ENCODE results near the gene CEACAM21.

The CEACAM21 gene

DNA sequence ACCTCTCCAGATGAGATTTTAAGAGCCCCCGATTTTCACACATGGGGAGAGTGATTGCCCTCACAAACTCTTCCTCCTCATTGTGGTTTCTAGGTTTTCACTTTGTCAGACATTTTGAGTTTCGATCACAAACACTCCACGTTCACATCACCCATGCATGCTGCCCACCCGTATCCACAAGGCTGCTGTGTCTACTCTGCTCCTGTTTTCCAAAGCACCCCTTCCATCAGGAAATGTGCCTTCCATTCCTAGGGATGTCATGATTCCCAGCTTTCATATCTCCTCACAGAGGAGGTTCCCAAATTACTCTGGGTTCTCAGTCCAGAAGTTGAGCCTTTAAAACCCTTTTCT, 45.8 kb upstream of the CEACAM21 start:
- Histone ChIP-seq H4K20me1 (ENCODE audit: insufficient read depth, low read length) (no peaks in the 10 kb centered on the region), H3K4me3 (ENCODE audit: low read length) (no peak overlapping the region), H3K27ac (ENCODE audit: low read length) (no peak overlapping the region), H3K79me2 (ENCODE audit: low read length) (no peaks in the 10 kb centered on the region), H2AFZ (ENCODE audit: low read depth, low read length) (no peak overlapping the region), H3K4me2 (ENCODE audit: low read length) (peak overlapping the region; percentile 49), H3K9ac (ENCODE audit: low read length) (no peak overlapping the region), H3K4me1 (ENCODE audit: low read length) (peaks cover 70% of the 10 kb centered on the region), H3K27me3 (ENCODE audit: low read depth, low read length) (peaks cover 37% of the 10 kb centered on the region), H3K9me3 (ENCODE audit: insufficient read depth, low read length) (no peaks in the 10 kb centered on the region), H3K36me3 (replicated peaks; ENCODE audit: low read depth, low read length) (peaks cover 5% of the 10 kb centered on the region)
- no peak for TF ChIP-seq EZH2phosphoT487 (IDR thresholded peaks at IDR 0.05; ENCODE audit: low read depth)

DNA sequence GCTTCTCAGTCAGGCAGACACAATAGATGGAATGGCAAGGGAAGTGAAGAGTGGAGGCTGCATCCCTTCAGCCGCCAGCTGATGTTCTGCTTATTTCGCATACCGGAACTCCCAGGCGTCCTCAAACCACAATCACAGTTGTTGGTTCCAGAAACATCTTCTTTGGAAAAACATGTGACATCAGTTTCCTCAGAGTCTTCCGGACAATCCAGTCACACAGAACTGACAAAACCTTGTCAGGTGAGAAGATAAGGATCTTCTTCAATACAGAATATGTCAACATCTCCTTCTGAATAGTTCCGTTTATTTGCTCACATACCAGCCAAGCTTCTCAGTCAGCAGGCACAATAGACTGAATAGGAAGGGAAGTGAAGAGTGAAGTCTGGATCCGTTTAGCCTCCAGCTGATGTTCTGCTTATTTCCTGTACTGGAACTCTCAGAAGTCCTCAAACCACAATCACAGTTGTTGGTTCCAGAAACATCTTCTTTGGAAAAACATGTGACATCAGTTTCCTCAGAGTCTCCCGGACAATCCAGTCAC, 45.1 kb upstream of the CEACAM21 start:
- Histone ChIP-seq H3K9me3 (ENCODE audit: insufficient read depth, low read length) (no peaks in the 10 kb centered on the region), H3K27me3 (ENCODE audit: low read depth, low read length) (peaks cover 30% of the 10 kb centered on the region), H2AFZ (ENCODE audit: low read depth, low read length) (no peak overlapping the region), H3K36me3 (replicated peaks; ENCODE audit: low read depth, low read length) (peaks cover 5% of the 10 kb centered on the region), H3K79me2 (ENCODE audit: low read length) (no peaks in the 10 kb centered on the region), H3K27ac (ENCODE audit: low read length) (peak overlapping the region; percentile 74; the same call in 1 of the 2 replicates), H3K4me2 (ENCODE audit: low read length) (peak overlapping the region; percentile 75; the same call in 1 of the 2 replicates), H3K4me1 (ENCODE audit: low read length) (peaks cover 76% of the 10 kb centered on the region), H4K20me1 (ENCODE audit: insufficient read depth, low read length) (no peaks in the 10 kb centered on the region), H3K9ac (ENCODE audit: low read length) (no peak overlapping the region; the same call in 1 of the 2 replicates), H3K4me3 (ENCODE audit: low read length) (no peak overlapping the region)
- no peak for TF ChIP-seq EZH2phosphoT487 (IDR thresholded peaks at IDR 0.05; ENCODE audit: low read depth)
- TF ChIP-seq, protein P1, sequence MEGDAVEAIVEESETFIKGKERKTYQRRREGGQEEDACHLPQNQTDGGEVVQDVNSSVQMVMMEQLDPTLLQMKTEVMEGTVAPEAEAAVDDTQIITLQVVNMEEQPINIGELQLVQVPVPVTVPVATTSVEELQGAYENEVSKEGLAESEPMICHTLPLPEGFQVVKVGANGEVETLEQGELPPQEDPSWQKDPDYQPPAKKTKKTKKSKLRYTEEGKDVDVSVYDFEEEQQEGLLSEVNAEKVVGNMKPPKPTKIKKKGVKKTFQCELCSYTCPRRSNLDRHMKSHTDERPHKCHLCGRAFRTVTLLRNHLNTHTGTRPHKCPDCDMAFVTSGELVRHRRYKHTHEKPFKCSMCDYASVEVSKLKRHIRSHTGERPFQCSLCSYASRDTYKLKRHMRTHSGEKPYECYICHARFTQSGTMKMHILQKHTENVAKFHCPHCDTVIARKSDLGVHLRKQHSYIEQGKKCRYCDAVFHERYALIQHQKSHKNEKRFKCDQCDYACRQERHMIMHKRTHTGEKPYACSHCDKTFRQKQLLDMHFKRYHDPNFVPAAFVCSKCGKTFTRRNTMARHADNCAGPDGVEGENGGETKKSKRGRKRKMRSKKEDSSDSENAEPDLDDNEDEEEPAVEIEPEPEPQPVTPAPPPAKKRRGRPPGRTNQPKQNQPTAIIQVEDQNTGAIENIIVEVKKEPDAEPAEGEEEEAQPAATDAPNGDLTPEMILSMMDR (IDR thresholded peaks at IDR 0.05; ENCODE audit: low read depth, low read length): no peak

DNA sequence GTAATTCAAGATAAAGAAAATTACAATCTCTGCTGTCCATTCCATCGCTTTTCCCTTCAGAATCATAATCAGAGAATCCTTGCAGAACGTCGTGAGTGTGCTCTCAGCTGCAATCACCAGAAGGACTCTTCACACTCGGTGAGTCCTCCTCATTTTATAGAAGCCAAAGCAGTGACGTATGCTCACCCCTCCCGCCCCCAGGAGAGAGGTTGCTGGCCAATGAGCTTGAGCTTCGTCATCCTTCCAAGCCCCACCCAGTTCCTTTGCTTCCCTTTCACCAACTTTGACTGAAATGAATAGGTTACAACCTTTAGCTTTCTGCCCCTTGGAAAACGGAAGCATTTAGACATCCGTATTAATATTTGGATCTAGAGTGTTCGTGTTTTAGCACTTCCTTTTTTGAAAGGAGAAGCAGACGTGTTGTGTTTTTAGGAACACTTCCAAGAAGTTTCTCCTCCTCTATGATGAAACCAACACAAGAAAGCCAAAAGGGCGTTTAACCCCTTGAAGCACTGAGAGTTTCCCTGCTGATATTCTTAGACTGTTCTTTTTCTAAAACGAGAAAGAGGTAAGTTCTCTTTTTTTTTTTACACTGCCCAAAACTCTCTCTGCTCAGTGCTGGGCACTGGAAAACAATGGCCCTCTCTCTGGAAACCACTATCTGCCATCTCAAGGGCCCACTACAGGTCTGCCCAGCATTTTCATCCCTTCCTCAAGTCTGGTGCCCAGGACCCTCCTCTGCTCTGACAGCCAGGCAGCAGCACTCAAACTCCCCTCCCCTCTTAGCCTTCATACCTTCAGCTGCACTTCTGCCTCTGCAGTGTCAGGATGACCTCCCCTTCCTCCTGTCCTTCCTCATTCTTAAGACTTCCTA, 44.3 kb upstream of the CEACAM21 start:
- H3K27ac ChIP-seq (ENCODE audit: low read length): peak overlapping the region; percentile 74
- H3K9ac ChIP-seq (ENCODE audit: low read length): peak overlapping the region; percentile 60

DNA sequence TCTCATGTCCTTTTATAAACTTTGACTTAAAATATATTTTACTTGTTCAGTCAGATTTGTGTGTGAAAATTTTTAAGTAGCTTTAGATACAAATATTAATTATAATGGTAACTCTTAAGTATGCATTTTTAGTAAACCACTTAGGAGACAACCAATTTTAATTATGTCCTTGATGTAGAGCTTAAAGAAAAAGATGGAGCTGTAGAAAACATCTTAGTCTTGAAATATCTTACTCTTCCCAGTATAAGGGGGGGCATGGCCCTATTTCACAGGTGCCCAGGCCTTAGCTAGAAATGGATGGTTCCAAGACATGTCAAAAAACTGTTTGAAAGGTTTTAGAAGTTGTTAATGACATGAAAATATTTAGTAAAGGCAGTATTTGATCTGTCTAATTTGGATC, 43.4 kb upstream of the CEACAM21 start:
- no peaks in the 10 kb centered on the region for H4K20me1 ChIP-seq (ENCODE audit: insufficient read depth, low read length)
- H3K79me2 ChIP-seq (ENCODE audit: low read length): no peaks in the 10 kb centered on the region
- H3K27me3 ChIP-seq (ENCODE audit: low read depth, low read length): peaks cover 13% of the 10 kb centered on the region; the same call in 1 of the 2 replicates
- H3K4me1 ChIP-seq (ENCODE audit: low read length): peaks cover 93% of the 10 kb centered on the region
- no peak for TF ChIP-seq EZH2phosphoT487 (IDR thresholded peaks at IDR 0.05; ENCODE audit: low read depth)
- TF ChIP-seq, protein P1 (IDR thresholded peaks at IDR 0.05; ENCODE audit: low read depth, low read length): no peak
- H3K4me2 ChIP-seq (ENCODE audit: low read length): peak overlapping the region; percentile 75
- peaks cover 5% of the 10 kb centered on the region for H3K36me3 ChIP-seq (replicated peaks; ENCODE audit: low read depth, low read length)
- H3K27ac ChIP-seq (ENCODE audit: low read length): peak overlapping the region; percentile 74
- no peaks in the 10 kb centered on the region for H3K9me3 ChIP-seq (ENCODE audit: insufficient read depth, low read length)
- peak overlapping the region; percentile 60 for H3K9ac ChIP-seq (ENCODE audit: low read length)
- peak overlapping the region; percentile 67 for H3K4me3 ChIP-seq (ENCODE audit: low read length)
- H2AFZ ChIP-seq (ENCODE audit: low read depth, low read length): no peak overlapping the region

More for the DNA sequence above, 44.3 kb upstream of the CEACAM21 start:
- Histone ChIP-seq H2AFZ (ENCODE audit: low read depth, low read length) (peak overlapping the region; percentile 60), H3K4me3 (ENCODE audit: low read length) (peak overlapping the region; percentile 67), H3K27me3 (ENCODE audit: low read depth, low read length) (peaks cover 22% of the 10 kb centered on the region), H3K4me1 (ENCODE audit: low read length) (peaks cover 85% of the 10 kb centered on the region), H3K36me3 (replicated peaks; ENCODE audit: low read depth, low read length) (peaks cover 5% of the 10 kb centered on the region), H3K4me2 (ENCODE audit: low read length) (peak overlapping the region; percentile 75), H3K79me2 (ENCODE audit: low read length) (no peaks in the 10 kb centered on the region), H4K20me1 (ENCODE audit: insufficient read depth, low read length) (no peaks in the 10 kb centered on the region), H3K9me3 (ENCODE audit: insufficient read depth, low read length) (no peaks in the 10 kb centered on the region)
- TF ChIP-seq, protein P1 (IDR thresholded peaks at IDR 0.05; ENCODE audit: low read depth, low read length): no peak
- TF ChIP-seq EZH2phosphoT487 (IDR thresholded peaks at IDR 0.05; ENCODE audit: low read depth): no peak
